HG02840 (cell line): Measurements from ENCODE around the gene RICTOR.
"Not testable (repeated sequence)": the region's sequence is repeated elsewhere in the genome, so short reads cannot be mapped to it uniquely, and the experiment has no call there.

Experiments
- ATAC-seq: cut with Tn5 transposase; IDR thresholded peaks from one replicate; pipeline ENCODE4 v1.9.1; 2021; ENCODE audit warnings: mild to moderate bottlenecking, moderate library complexity, moderate number of reproducible peaks; ENCODE audit not compliant: unreplicated experiment, low FRiP score

Gene RICTOR

GRCh38 chr5:39015743-39016586 lies 58.2 kb downstream of the RICTOR start:
- no peak for ATAC-seq

GRCh38 chr5:39014561-39014960 lies 59.6 kb downstream of the RICTOR start:
- ATAC-seq = no peak

GRCh38 chr5:39013938-39014337 lies 60.3 kb downstream of the RICTOR start:
- ATAC-seq = no peak

- not testable (repeated sequence) for ATAC-seq
These were observed 63.2 kb downstream of the RICTOR start for GRCh38 chr5:39010958-39011357.

- no peak for ATAC-seq
These were observed 64.2 kb downstream of the RICTOR start for GRCh38 chr5:39009981-39010380.

- ATAC-seq = no peak
These were observed 64.9 kb downstream of the RICTOR start for GRCh38 chr5:39009280-39009679.

GRCh38 chr5:39006650-39007049 lies 67.5 kb downstream of the RICTOR start:
- no peak for ATAC-seq

- no peak for ATAC-seq
These were observed 68.5 kb downstream of the RICTOR start for GRCh38 chr5:39005566-39006232.

- ATAC-seq = no peak
These were observed 72.5 kb downstream of the RICTOR start for GRCh38 chr5:39001683-39002082.

GRCh38 chr5:38999037-38999436 lies 75.2 kb downstream of the RICTOR start:
- no peak for ATAC-seq

- no peak for ATAC-seq
These were observed 76.6 kb downstream of the RICTOR start for GRCh38 chr5:38997591-38997990.

- no peak for ATAC-seq
These were observed 78.1 kb downstream of the RICTOR start for GRCh38 chr5:38996123-38996522.

GRCh38 chr5:38994324-38994927 lies 79.8 kb downstream of the RICTOR start:
- ATAC-seq = peak; percentile 71

GRCh38 chr5:38989974-38990719 lies 84.1 kb downstream of the RICTOR start:
- not testable (repeated sequence) for ATAC-seq

- no peak for ATAC-seq
These were observed 88.2 kb downstream of the RICTOR start for GRCh38 chr5:38985909-38986452.

- ATAC-seq = no peak
These were observed 94.7 kb downstream of the RICTOR start for GRCh38 chr5:38979535-38979934.

GRCh38 chr5:38978036-38978435 lies 96.2 kb downstream of the RICTOR start:
- ATAC-seq = no peak

- ATAC-seq = no peak
These were observed 105.5 kb downstream of the RICTOR start for GRCh38 chr5:38968665-38969064.

- ATAC-seq = no peak
These were observed 112.5 kb downstream of the RICTOR start for GRCh38 chr5:38961691-38962090.

- ATAC-seq = no peak
These were observed 120.7 kb downstream of the RICTOR start for GRCh38 chr5:38953426-38954012.
